Cardiac fibroblast (primary cell): ENCODE data around the gene AOPEP.

Experiments
- DNase-seq, 2 donors: peaks; one replicate each; pipeline versions ENCODE4 v3.0.0 to v3.0.0-alpha.2; 2010; ENCODE audit warnings: low read depth in 2 of 2
- H3K4me3 ChIP-seq, 2 donors: replicated peaks in 1 of 2; 1 replicate in 1 of 2; 2 replicates in 1 of 2; pipeline ENCODE4 v1.5.1; 2011; ENCODE audit warnings: low read depth in 2 of 2, low read length in 2 of 2, mild to moderate bottlenecking in 2 of 2, moderate library complexity in 1 of 2
- CTCF ChIP-seq: IDR thresholded peaks from one replicate; pipeline ENCODE4 v1.5.1; 2011; ENCODE audit warnings: low read depth, mild to moderate bottlenecking, low read length, inconsistent platforms

Gene AOPEP

GRCh38 chr9:94808926-94809700 is 82.6 kb downstream of the AOPEP start:
- H3K4me3 ChIP-seq: no peak overlapping the region
- TF ChIP-seq CTCF: no peak
- no peak for DNase-seq

GRCh38 chr9:94809778-94810177 is 83.3 kb downstream of the AOPEP start:
- no peak overlapping the region for H3K4me3 ChIP-seq
- DNase-seq: no peak
- TF ChIP-seq CTCF: no peak

GRCh38 chr9:94811074-94811473 is 84.6 kb downstream of the AOPEP start:
- H3K4me3 ChIP-seq: no peak overlapping the region
- TF ChIP-seq CTCF: no peak
- DNase-seq: no peak

GRCh38 chr9:94812343-94812742 is 85.8 kb downstream of the AOPEP start:
- peak; percentile 76 to 84 for DNase-seq
- no peak for TF ChIP-seq CTCF

GRCh38 chr9:94813379-94813778 is 86.9 kb downstream of the AOPEP start:
- H3K4me3 ChIP-seq: no peak overlapping the region
- peak in 1 of 2 donors; percentile 23 for DNase-seq
- no peak for TF ChIP-seq CTCF

More at GRCh38 chr9:94812343-94812742, 85.8 kb downstream of the AOPEP start:
- no peak overlapping the region for H3K4me3 ChIP-seq

- no peak overlapping the region for H3K4me3 ChIP-seq
- no peak for TF ChIP-seq CTCF
- DNase-seq: no peak
Measured at GRCh38 chr9:94817291-94818177, 91.0 kb downstream of the AOPEP start.
